Duodenal mucosa (tissue), 2 donors: ENCODE results near the gene FHOD3.

Experiments used
- H3K27ac ChIP-seq: one replicate; pipeline ENCODE4 v1.7.0; 2013; ENCODE audit warnings: low read depth, low read length
- H3K27me3 ChIP-seq, 2 donors: one replicate each; pipeline ENCODE4 v1.7.0; 2013; ENCODE audit warnings: low read length in 2 of 2, control low read depth in 1 of 2; ENCODE audit not compliant: insufficient read depth in 2 of 2, control insufficient read depth in 1 of 2
- H3K36me3 ChIP-seq, 2 donors: one replicate each; pipeline ENCODE4 v1.7.0; 2013; ENCODE audit warnings: low read length in 2 of 2, control low read depth in 1 of 2; ENCODE audit not compliant: insufficient read depth in 2 of 2, control insufficient read depth in 1 of 2
- H3K4me1 ChIP-seq, 2 donors: one replicate each; pipeline ENCODE4 v1.7.0; 2013; ENCODE audit warnings: low read length in 2 of 2, control low read depth in 1 of 2; ENCODE audit not compliant: insufficient read depth in 2 of 2, control insufficient read depth in 1 of 2
- H3K4me3 ChIP-seq, 2 donors: one replicate each; pipeline ENCODE4 v1.7.0; 2013; ENCODE audit warnings: low read length in 2 of 2, low read depth in 1 of 2
- H3K9ac ChIP-seq, 2 donors: one replicate each; pipeline ENCODE4 v1.7.0; 2013; ENCODE audit warnings: low read length in 2 of 2, low read depth in 1 of 2
- H3K9me3 ChIP-seq, 2 donors: one replicate each; pipeline ENCODE4 v1.7.0; 2013; ENCODE audit warnings: low read length in 2 of 2, control low read depth in 1 of 2; ENCODE audit not compliant: control insufficient read depth in 1 of 2

Gene FHOD3

GRCh38 chr18:36304723-36305122 lies 7.2 kb downstream of the FHOD3 start:
- H3K27ac ChIP-seq: no peak overlapping the region
- peaks cover 16 to 18% of the 10 kb centered on the region in 2 donors for H3K27me3 ChIP-seq
- no peak overlapping the region for H3K9ac ChIP-seq
- H3K36me3 ChIP-seq: no peaks in the 10 kb centered on the region
- no peak overlapping the region for H3K4me3 ChIP-seq
- peaks cover 0 to 3% of the 10 kb centered on the region in 2 donors for H3K4me1 ChIP-seq
- H3K9me3 ChIP-seq: no peaks in the 10 kb centered on the region

- peaks cover 0 to 4% of the 10 kb centered on the region in 2 donors for H3K4me1 ChIP-seq
- H3K27me3 ChIP-seq: peaks cover 10 to 18% of the 10 kb centered on the region in 2 donors
- no peak overlapping the region for H3K9ac ChIP-seq
- H3K9me3 ChIP-seq: no peaks in the 10 kb centered on the region
- no peak overlapping the region for H3K27ac ChIP-seq
- H3K4me3 ChIP-seq: no peak overlapping the region
- H3K36me3 ChIP-seq: no peaks in the 10 kb centered on the region
These were observed 7.9 kb downstream of the FHOD3 start for GRCh38 chr18:36305375-36305774.

GRCh38 chr18:36307513-36307912 lies 10.0 kb downstream of the FHOD3 start:
- H3K36me3 ChIP-seq: no peaks in the 10 kb centered on the region
- peaks cover 0 to 4% of the 10 kb centered on the region in 2 donors for H3K4me1 ChIP-seq
- H3K4me3 ChIP-seq: no peak overlapping the region
- peaks cover 4 to 14% of the 10 kb centered on the region in 2 donors for H3K27me3 ChIP-seq
- no peak overlapping the region for H3K9ac ChIP-seq
- H3K9me3 ChIP-seq: no peaks in the 10 kb centered on the region
- no peak overlapping the region for H3K27ac ChIP-seq

GRCh38 chr18:36308711-36309435 lies 11.4 kb downstream of the FHOD3 start:
- H3K4me3 ChIP-seq: no peak overlapping the region
- peaks cover 0 to 4% of the 10 kb centered on the region in 2 donors for H3K4me1 ChIP-seq
- no peaks in the 10 kb centered on the region for H3K36me3 ChIP-seq
- peaks cover 0 to 7% of the 10 kb centered on the region in 2 donors for H3K27me3 ChIP-seq
- no peak overlapping the region for H3K9ac ChIP-seq
- no peak overlapping the region for H3K27ac ChIP-seq
- no peaks in the 10 kb centered on the region for H3K9me3 ChIP-seq

- no peak overlapping the region for H3K4me3 ChIP-seq
- H3K27me3 ChIP-seq: peaks cover 0 to 7% of the 10 kb centered on the region in 2 donors
- peaks cover 0 to 4% of the 10 kb centered on the region in 2 donors for H3K4me1 ChIP-seq
- no peak overlapping the region for H3K9ac ChIP-seq
- no peaks in the 10 kb centered on the region for H3K9me3 ChIP-seq
- H3K36me3 ChIP-seq: no peaks in the 10 kb centered on the region
- H3K27ac ChIP-seq: no peak overlapping the region
These were observed 12.2 kb downstream of the FHOD3 start for GRCh38 chr18:36309436-36310391.

- Histone ChIP-seq H3K9me3 (no peaks in the 10 kb centered on the region), H3K4me3 (no peak overlapping the region), H3K9ac (no peak overlapping the region), H3K4me1 (peaks cover 0 to 4% of the 10 kb centered on the region in 2 donors), H3K36me3 (no peaks in the 10 kb centered on the region), H3K27me3 (peaks cover 0 to 6% of the 10 kb centered on the region in 2 donors), H3K27ac (no peak overlapping the region)
These were observed 13.6 kb downstream of the FHOD3 start for GRCh38 chr18:36311026-36311570.

GRCh38 chr18:36312806-36313395 lies 15.4 kb downstream of the FHOD3 start:
- no peak overlapping the region for H3K27ac ChIP-seq
- no peak overlapping the region for H3K4me3 ChIP-seq
- H3K4me1 ChIP-seq: peaks cover 0 to 4% of the 10 kb centered on the region in 2 donors
- H3K27me3 ChIP-seq: peaks cover 0 to 5% of the 10 kb centered on the region in 2 donors
- H3K9ac ChIP-seq: no peak overlapping the region
- no peaks in the 10 kb centered on the region for H3K36me3 ChIP-seq
- H3K9me3 ChIP-seq: no peaks in the 10 kb centered on the region

- H3K27ac ChIP-seq: no peak overlapping the region
- no peak overlapping the region for H3K4me3 ChIP-seq
- H3K4me1 ChIP-seq: peaks cover 0 to 4% of the 10 kb centered on the region in 2 donors
- H3K9ac ChIP-seq: no peak overlapping the region
- no peaks in the 10 kb centered on the region for H3K36me3 ChIP-seq
- peaks cover 0 to 5% of the 10 kb centered on the region in 2 donors for H3K27me3 ChIP-seq
- H3K9me3 ChIP-seq: no peaks in the 10 kb centered on the region
These were observed 16.6 kb downstream of the FHOD3 start for GRCh38 chr18:36314098-36314497.

GRCh38 chr18:36314754-36315153 lies 17.2 kb downstream of the FHOD3 start:
- peaks cover 0 to 1% of the 10 kb centered on the region in 2 donors for H3K4me1 ChIP-seq
- H3K27ac ChIP-seq: no peak overlapping the region
- no peak overlapping the region for H3K4me3 ChIP-seq
- peaks cover 0 to 4% of the 10 kb centered on the region in 2 donors for H3K27me3 ChIP-seq
- H3K9ac ChIP-seq: no peak overlapping the region
- H3K9me3 ChIP-seq: no peaks in the 10 kb centered on the region
- no peaks in the 10 kb centered on the region for H3K36me3 ChIP-seq
